GM12878 (cell line): ENCODE measurements around the gene DRD2. TPM values are rescaled to one million over a fixed set of nuclear protein-coding genes. Genes with fewer than 3 reads are reported as not detected.

Source experiments
- ATAC-seq: fragments of 200-7000 bp; cut with Tn5 transposase; 3 replicates; pipeline ENCODE4 v1.9.1; 2020; ENCODE audit warnings: mild to moderate bottlenecking, moderate library complexity
- BruUV-seq: library from RNA; stranded (reverse); fragments of 400-500 nt; replicated peaks from 2 replicates; lab custom pipeline; 2021; lab: Mats Ljungman, UMichigan
- CTCF ChIA-PET: fragments of 300-600 bp; sonication (Branson Sonifier 250); formaldehyde crosslinking; extraction: SDS; loops from one replicate; lab custom pipeline; 2021; ENCODE audit warnings: inconsistent platforms; lab: Yijun Ruan, JAX
- POLR2A ChIA-PET: fragments of 350-600 bp; formaldehyde crosslinking; extraction: SDS; loops from one replicate; lab custom pipeline; 2021; ENCODE audit warnings: inconsistent platforms; lab: Charles Lee
- RAD21 ChIA-PET: fragments of 300-600 bp; sonication (Branson Sonifier 250); formaldehyde crosslinking; loops from one replicate; lab custom pipeline; 2023; ENCODE audit warnings: antibody characterized with exemption; ENCODE audit not compliant: unreplicated experiment; lab: Charles Lee
- SMC1A ChIA-PET: fragments of 300-600 bp; sonication (Branson Sonifier 250); formaldehyde crosslinking; loops from one replicate; lab custom pipeline; 2023; ENCODE audit not compliant: unreplicated experiment, uncharacterized antibody; lab: Charles Lee
- DNase-seq: peaks from one replicate; pipeline ENCODE4 v3.0.0-alpha.2; 2011; ENCODE audit warnings: low read depth, low spot score
- FAIRE-seq: peaks from 3 replicates; lab custom pipeline; 2011; peaks lifted over from hg19 to GRCh38; lab: Jason Lieb, UNC
- H2AFZ ChIP-seq: 2 replicates; pipeline ENCODE4 v1.6.0; 2011; ENCODE audit warnings: low read depth, low read length, control low read depth; ENCODE audit not compliant: control insufficient read depth
- H3K27ac ChIP-seq: 2 replicates; pipeline ENCODE4 v1.5.1; 2011; ENCODE audit warnings: control low read depth; ENCODE audit not compliant: control insufficient read depth, insufficient read depth
- H3K27me3 ChIP-seq, 2 experiments: replicated peaks in 1 of 2; 2 replicates each; pipeline versions ENCODE4 v1.6.0 to v1.6.1; 2011; ENCODE audit warnings: low read length in 1 of 2; ENCODE audit not compliant: control insufficient read depth in 2 of 2, insufficient read depth in 2 of 2
- H3K36me3 ChIP-seq, 2 experiments: 2 replicates each; pipeline ENCODE4 v1.5.1; 2011; ENCODE audit warnings: low read length in 1 of 2; ENCODE audit not compliant: control insufficient read depth in 2 of 2, insufficient read depth in 2 of 2
- H3K4me1 ChIP-seq: 2 replicates; pipeline ENCODE4 v1.6.1; 2011; ENCODE audit warnings: mild to moderate bottlenecking, low read length, moderate library complexity, mixed read lengths; ENCODE audit not compliant: control insufficient read depth, insufficient read depth
- H3K4me2 ChIP-seq: 2 replicates; pipeline ENCODE4 v1.6.0; 2011; ENCODE audit warnings: control low read depth; ENCODE audit not compliant: control insufficient read depth, insufficient read depth
- H3K4me3 ChIP-seq: fragments of 200-600 bp; sonication (generic); 2 replicates; pipeline ENCODE4 v1.5.1; 2016
- H3K79me2 ChIP-seq: 2 replicates; pipeline ENCODE4 v1.6.0; 2011; ENCODE audit warnings: low read length; ENCODE audit not compliant: control insufficient read depth, insufficient read depth
- H3K9ac ChIP-seq: 2 replicates; pipeline ENCODE4 v1.8.0; 2011; ENCODE audit warnings: low read length, control low read depth, mixed read lengths; ENCODE audit not compliant: control insufficient read depth, insufficient read depth
- H3K9me3 ChIP-seq: replicated peaks from 3 replicates; pipeline ENCODE4 v1.5.1; 2011; ENCODE audit warnings: mild to moderate bottlenecking, low read length; ENCODE audit not compliant: control insufficient read depth, insufficient read depth
- H4K20me1 ChIP-seq: 2 replicates; pipeline ENCODE4 v1.6.0; 2011; ENCODE audit not compliant: control insufficient read depth, insufficient read depth
- EZH2 ChIP-seq: IDR thresholded peaks from 2 replicates; pipeline ENCODE4 v1.6.1; 2012; ENCODE audit warnings: low read depth, mild to moderate bottlenecking, control low read depth, inconsistent platforms, low read length, borderline replicate concordance; ENCODE audit not compliant: control insufficient read depth
- IRF4 ChIP-seq: IDR thresholded peaks from 2 replicates; pipeline ENCODE4 v1.6.1; 2011; ENCODE audit warnings: low read depth, low read length
- JUNB ChIP-seq: IDR thresholded peaks from 2 replicates; pipeline ENCODE4 v1.6.1; 2016; ENCODE audit warnings: antibody characterized with exemption, mild to moderate bottlenecking
- MEF2A ChIP-seq: IDR thresholded peaks from 2 replicates; pipeline ENCODE4 v1.6.1; 2011; ENCODE audit warnings: low read depth, mild to moderate bottlenecking, low read length, moderate library complexity; ENCODE audit not compliant: insufficient read depth
- SUZ12 ChIP-seq: fragments of 200-600 bp; sonication (generic); IDR thresholded peaks from one replicate; pipeline ENCODE4 v1.6.1; 2018; ENCODE audit warnings: antibody characterized with exemption, mild to moderate bottlenecking; ENCODE audit not compliant: unreplicated experiment
- WGBS: methylation state at CpG from one replicate; pipeline ENCODE4 v1.1.6; 2016; ENCODE audit warnings: low lambda C conversion rate; ENCODE audit not compliant: insufficient replicate concordance, insufficient coverage; ENCODE audit errors: missing lambda C conversion rate; 5-methylcytosine and 5-hydroxymethylcytosine counted together
- in situ Hi-C: fragments of 300-500 bp; cut with MboI; formaldehyde crosslinking; loops from 9 replicates; pipeline ENCODE4 v1.14.3; 2018; ENCODE audit warnings: mixed read lengths
- intact Hi-C: fragments of 100-400 bp; cut with micrococcal nuclease; formaldehyde crosslinking; loops from one replicate; pipeline ENCODE4 v1.14.2; 2022; ENCODE audit not compliant: unreplicated experiment
- polyA plus RNA-seq, 11 experiments: library from polyadenylated mRNA; depleted of rRNA in 4 of 11; unstranded in 6 of 11; stranded (reverse) in 5 of 11; fragments of >200 nt; fragmentation: Nextera tagmentation in 4 of 11; fragmentation: Illumina TruSeq in 1 of 11; extraction: Ambion mirVana in 4 of 11; extraction: Trizol in 1 of 11; gene quantifications; 1 replicate in 1 of 11; 2 replicates in 10 of 11; pipeline versions ENCODE4 v1.2.1 to v1.2.3, GENCODE V29; 2011 to 2016; ENCODE audit warnings: inconsistent platforms in 2 of 11, missing spikeins in 2 of 11, low read depth in 1 of 11
- total RNA-seq, 4 experiments: library from RNA; depleted of rRNA in 3 of 4; stranded (reverse); fragments of >200 nt in 3 of 4; fragmentation: Illumina TruSeq in 1 of 4; extraction: Trizol in 1 of 4; gene quantifications; 2 replicates each; pipeline versions ENCODE4 v1.2.1 to v1.2.3, GENCODE V29; 2013 to 2021

DRD2 gene
- total and polyA plus RNA-seq, 10 of the 15 experiments (the other 5 are each of a cell fraction or from before 2014, with no cell fraction given): not detected

DNA sequence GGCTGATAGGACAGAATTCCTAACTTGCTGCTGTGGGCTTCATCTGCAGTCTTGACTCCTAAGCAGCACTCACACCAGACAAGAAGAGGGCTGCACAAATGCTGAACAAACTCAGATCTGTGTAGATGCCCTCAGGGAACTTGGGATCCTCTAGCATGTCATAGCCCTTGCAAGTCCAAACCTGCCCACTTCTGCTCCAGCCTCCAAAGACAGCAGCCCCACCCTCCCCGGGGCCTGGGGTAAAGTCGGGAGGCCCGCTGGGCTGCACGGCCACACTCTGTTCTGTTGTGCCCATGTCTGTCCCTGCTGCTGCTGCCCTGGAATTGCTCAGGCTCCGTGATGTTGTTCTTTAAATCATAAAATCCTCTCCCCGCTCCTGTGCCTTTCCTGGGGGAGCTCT lies 28.3 kb downstream of the DRD2 start (continued):
- no peak for TF ChIP-seq EZH2
- no peak for TF ChIP-seq SUZ12
- TF ChIP-seq, all 136 proteins: peak for 0

DNA sequence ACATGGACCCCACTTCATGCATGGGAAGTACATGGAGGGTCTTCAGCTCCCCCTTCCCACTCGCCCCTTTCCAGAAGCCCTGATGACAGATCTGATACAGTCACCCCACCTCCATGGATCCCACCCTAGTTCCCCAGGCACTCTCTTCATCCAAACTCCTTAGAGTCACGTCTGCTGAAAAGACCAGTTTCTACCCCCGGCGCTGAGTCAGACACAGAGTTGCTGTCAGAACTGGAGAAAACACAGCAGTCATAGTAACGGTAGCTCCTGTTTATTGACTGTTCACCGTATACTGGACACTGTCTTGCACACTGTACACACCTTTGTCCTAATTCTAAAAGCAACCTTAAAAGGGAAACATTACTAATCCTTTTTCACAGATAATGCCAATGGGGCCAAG lies 29.1 kb downstream of the DRD2 start:
- Histone ChIP-seq H4K20me1 (no peaks in the 10 kb centered on the region), H3K4me3 (no peak overlapping the region), H3K27me3 (peaks cover 2 to 3% of the 10 kb centered on the region in 2 experiments; a peak in 3 of 4 replicates), H2AFZ (no peak overlapping the region), H3K79me2 (no peaks in the 10 kb centered on the region), H3K27ac (no peak overlapping the region), H3K9me3 (no peaks in the 10 kb centered on the region), H3K36me3 (no peaks in the 10 kb centered on the region), H3K4me2 (0 out of 2 replicates have a peak overlapping the region, but pooled peaks have one; percentile 1), H3K4me1 (peaks cover 3% of the 10 kb centered on the region; the same call in 1 of the 2 replicates), H3K9ac (no peak overlapping the region)
- in situ Hi-C loops (no loop called here), intact Hi-C loops (no loop called here)
- ATAC-seq (peak; percentile 89), DNase-seq (no peak), FAIRE-seq (no peak)
- POLR2A ChIA-PET: no interaction called here
- SMC1A ChIA-PET: no interaction called here
- WGBS: 3% methylated on average over 6 of the region's 6 CpGs
- CTCF ChIA-PET: no interaction called here
- RAD21 ChIA-PET: no interaction called here
- no TSS peak for BruUV-seq
- no peak for TF ChIP-seq MEF2A
- peak; percentile 71 for TF ChIP-seq JUNB
- TF ChIP-seq IRF4: peak; percentile 56; the same call in 1 of the 2 replicates
